T-helper 2 cell treated with Interferon-gamma antibody and Interleukin-4, amounts not matched to agents 5 μg/mL and 100 μg/mL, for 36 hours (primary cell): ENCODE data around the gene SUPT5H.

Experiments
- DNase-seq: peaks from one replicate; pipeline ENCODE4 v3.0.0; 2021; ENCODE audit warnings: low spot score
- H3K27ac Mint-ChIP-seq: one replicate; pipeline ENCODE4 v1.8.0; 2021; ENCODE audit warnings: mild to moderate bottlenecking, mixed read lengths
- H3K27me3 Mint-ChIP-seq: one replicate; pipeline ENCODE4 v1.8.0; 2021; ENCODE audit warnings: low read depth, mixed read lengths
- H3K36me3 Mint-ChIP-seq: one replicate; pipeline ENCODE4 v1.8.0; 2021; ENCODE audit warnings: low read depth, mixed read lengths
- H3K4me1 Mint-ChIP-seq: one replicate; pipeline ENCODE4 v1.8.0; 2021; ENCODE audit warnings: low read depth, mixed read lengths
- H3K4me3 Mint-ChIP-seq: one replicate; pipeline ENCODE4 v1.8.0; 2022; ENCODE audit warnings: mild to moderate bottlenecking, moderate library complexity, mixed read lengths
- H3K9me3 Mint-ChIP-seq: one replicate; pipeline ENCODE4 v1.8.0; 2021; ENCODE audit warnings: mixed read lengths

SUPT5H gene

DNA sequence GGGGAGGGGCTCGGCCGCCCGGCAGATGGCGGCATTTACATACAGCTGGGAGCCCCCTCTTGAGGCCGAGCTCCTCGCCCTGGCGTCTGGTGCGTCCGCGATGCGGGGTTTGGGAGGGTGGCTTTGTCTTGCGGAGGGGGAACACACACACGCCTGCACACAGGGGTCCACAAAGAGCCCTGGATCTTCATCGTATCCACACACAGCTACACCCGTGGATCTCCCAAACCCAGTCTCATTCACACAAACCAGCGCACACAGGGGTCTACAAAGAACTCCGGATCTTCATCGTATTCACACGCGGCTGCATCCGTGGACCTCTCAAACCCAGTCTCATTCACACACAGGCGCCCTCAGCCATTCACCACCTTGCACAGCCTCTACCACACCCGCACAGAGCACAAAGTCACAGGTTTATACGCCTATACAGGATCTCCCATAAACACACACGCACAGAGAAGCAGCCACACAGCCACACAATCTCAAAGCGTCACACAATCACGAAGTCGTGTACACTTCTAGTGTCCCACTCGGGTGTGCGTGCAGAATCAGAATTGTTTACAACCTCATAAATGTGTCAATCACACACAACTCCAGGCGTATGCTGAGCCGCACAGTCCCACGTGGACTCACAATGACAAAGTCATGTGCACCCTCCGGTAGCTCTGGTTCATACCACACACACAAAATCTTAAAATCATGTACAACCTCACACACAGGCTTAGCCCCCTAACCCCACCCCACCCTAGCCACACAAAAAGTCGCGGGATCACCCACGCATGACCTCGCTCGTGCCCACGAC, 52.8 kb downstream of the SUPT5H start:
- peaks cover 2% of the 10 kb centered on the region for H3K36me3 Mint-ChIP-seq
- H3K4me3 Mint-ChIP-seq: peak overlapping the region; percentile 37
- no peaks in the 10 kb centered on the region for H3K9me3 Mint-ChIP-seq
- no peak overlapping the region for H3K27ac Mint-ChIP-seq
- H3K27me3 Mint-ChIP-seq: peaks cover 55% of the 10 kb centered on the region
- peaks cover 8% of the 10 kb centered on the region for H3K4me1 Mint-ChIP-seq
- no peak for DNase-seq

DNA sequence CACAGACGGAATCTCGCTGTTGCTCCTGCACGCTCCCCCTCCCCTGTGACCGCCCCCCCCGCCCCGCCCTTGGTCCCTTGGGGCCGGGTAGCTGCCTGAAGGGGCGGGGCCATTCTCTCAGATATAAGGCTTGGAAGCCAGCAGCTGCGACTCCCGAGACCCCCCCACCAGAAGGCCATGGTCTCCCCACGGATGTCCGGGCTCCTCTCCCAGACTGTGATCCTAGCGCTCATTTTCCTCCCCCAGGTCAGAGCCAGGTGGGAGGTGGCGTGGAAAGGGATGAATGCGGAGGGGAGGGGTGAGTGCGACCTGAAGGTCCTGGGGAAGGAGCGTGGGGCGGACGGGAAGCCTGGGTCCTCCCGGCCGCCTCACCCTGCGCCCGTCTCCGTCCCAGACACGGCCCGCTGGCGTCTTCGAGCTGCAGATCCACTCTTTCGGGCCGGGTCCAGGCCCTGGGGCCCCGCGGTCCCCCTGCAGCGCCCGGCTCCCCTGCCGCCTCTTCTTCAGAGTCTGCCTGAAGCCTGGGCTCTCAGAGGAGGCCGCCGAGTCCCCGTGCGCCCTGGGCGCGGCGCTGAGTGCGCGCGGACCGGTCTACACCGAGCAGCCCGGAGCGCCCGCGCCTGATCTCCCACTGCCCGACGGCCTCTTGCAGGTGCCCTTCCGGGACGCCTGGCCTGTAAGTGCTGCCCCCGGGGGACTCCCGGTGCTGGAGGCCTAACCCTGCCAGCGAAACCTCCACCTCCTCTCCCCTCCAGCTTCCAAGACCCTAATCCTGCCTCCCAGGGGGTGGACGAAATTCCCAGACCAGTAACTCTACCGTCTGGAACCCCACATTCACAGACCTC, 53.6 kb downstream of the SUPT5H start, which contains the start of gene DLL3:
TSS of gene DLL3 (plus strand) at position 150 of the 845 bp plus-strand sequence. CDS start at position 178, 28 bp downstream.
- Mint-ChIP-seq H3K9me3 (no peaks in the 10 kb centered on the region), H3K4me1 (peaks cover 12% of the 10 kb centered on the region), H3K4me3 (peak within 1 kb of the TSS; percentile 37), H3K27ac (no peak within 1 kb of the TSS), H3K36me3 (peaks cover 2% of the 10 kb centered on the region), H3K27me3 (peaks cover 61% of the 10 kb centered on the region)
- DNase-seq: no peak

DNA sequence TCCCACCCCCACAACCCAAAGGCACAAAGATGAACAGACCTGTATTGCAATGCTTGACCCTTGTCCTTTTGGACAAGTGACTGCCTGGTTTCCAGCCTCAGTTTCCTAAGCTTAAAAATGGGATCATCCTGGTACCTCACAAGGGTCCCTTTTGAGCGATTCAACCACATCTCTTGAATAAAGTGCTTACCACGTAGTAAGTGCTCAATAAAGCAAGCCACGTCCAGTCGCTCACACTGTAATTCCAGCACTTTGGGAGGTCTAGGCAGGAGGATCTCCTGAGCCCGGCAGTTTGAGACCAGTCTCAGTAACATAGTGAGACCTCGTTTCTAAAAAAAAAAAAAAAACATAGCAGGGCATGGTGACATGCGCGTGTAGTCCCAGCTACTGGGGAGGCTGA, 54.5 kb downstream of the SUPT5H start:
- H3K4me1 Mint-ChIP-seq: peaks cover 12% of the 10 kb centered on the region
- H3K4me3 Mint-ChIP-seq: no peak overlapping the region
- H3K27me3 Mint-ChIP-seq: peaks cover 69% of the 10 kb centered on the region
- peaks cover 2% of the 10 kb centered on the region for H3K36me3 Mint-ChIP-seq
- DNase-seq: no peak
- H3K27ac Mint-ChIP-seq: no peak overlapping the region
- no peaks in the 10 kb centered on the region for H3K9me3 Mint-ChIP-seq

DNA sequence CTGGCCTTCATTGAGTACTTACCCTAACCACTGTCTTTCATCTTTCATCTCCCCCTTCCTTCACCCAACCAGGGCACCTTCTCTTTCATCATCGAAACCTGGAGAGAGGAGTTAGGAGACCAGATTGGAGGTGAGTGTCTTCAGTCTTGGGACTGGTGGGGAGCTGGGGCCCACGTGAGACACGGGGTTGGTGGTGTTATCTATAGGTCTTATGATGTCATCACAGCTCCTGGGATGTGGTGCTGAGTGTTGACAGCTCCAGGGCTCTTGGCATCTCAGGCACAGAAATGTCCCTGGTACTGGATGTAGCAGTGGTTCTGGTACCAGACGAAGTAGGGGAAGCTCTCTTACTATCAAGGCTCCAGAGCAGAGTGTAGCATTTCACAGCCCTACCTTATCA, 55.2 kb downstream of the SUPT5H start:
- Mint-ChIP-seq H3K9me3 (no peaks in the 10 kb centered on the region), H3K4me3 (no peak overlapping the region), H3K27me3 (peaks cover 71% of the 10 kb centered on the region), H3K36me3 (peaks cover 2% of the 10 kb centered on the region), H3K27ac (no peak overlapping the region), H3K4me1 (peaks cover 12% of the 10 kb centered on the region)
- no peak for DNase-seq

DNA sequence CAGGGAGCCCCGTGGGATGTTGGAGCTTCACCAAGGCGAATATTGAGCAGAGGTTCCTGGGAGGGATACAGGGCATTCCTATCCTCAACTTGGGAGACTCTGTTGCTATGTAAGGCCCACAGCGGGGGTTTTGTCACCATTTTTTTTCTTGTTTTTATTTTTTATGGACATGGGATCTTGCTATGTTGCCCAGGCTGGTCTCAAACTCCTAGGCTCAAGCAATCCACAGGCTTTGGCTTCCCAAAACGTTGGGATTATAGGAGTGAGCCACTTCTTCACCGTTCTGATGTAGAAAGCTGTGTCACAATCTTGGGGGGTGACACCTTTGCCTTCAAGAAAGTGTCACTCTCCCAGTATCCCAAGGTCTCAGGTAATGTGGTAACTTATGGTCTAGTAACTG, 56.0 kb downstream of the SUPT5H start:
- peaks cover 71% of the 10 kb centered on the region for H3K27me3 Mint-ChIP-seq
- H3K4me3 Mint-ChIP-seq: no peak overlapping the region
- no peaks in the 10 kb centered on the region for H3K9me3 Mint-ChIP-seq
- H3K27ac Mint-ChIP-seq: no peak overlapping the region
- H3K4me1 Mint-ChIP-seq: peaks cover 14% of the 10 kb centered on the region
- no peak for DNase-seq
- H3K36me3 Mint-ChIP-seq: peaks cover 2% of the 10 kb centered on the region

DNA sequence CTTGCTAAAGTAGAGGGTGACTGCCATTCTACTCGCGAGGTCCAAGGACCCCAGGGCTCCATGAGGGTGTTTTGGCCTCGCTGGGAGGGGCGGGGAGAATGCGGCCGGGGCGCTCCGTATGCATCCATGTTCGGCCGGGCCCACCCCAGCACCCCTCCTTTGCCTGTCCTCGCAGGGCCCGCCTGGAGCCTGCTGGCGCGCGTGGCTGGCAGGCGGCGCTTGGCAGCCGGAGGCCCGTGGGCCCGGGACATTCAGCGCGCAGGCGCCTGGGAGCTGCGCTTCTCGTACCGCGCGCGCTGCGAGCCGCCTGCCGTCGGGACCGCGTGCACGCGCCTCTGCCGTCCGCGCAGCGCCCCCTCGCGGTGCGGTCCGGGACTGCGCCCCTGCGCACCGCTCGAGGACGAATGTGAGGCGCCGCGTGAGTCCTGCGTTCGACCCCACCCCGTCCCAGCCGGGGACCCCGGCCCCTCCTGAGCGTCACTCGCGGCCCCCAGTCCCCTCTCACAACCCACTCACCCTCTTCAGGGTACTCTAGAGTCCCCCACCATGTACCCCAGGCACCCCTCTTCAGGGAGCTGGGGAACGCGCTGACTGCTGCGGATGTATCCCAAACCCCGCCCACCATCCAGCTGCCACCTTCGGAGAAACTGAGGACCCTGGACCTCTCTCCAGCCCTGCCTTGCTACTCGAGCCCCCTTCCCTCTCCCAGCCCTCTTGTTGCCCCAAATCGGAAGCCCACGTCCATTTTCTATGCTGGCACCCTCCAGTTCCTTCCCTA, 57.4 kb downstream of the SUPT5H start:
- DNase-seq: peak; percentile 81
- no peak overlapping the region for H3K27ac Mint-ChIP-seq
- H3K4me3 Mint-ChIP-seq: no peak overlapping the region
- H3K9me3 Mint-ChIP-seq: no peaks in the 10 kb centered on the region
- peaks cover 23% of the 10 kb centered on the region for H3K4me1 Mint-ChIP-seq
- peaks cover 69% of the 10 kb centered on the region for H3K27me3 Mint-ChIP-seq
- H3K36me3 Mint-ChIP-seq: peaks cover 2% of the 10 kb centered on the region

DNA sequence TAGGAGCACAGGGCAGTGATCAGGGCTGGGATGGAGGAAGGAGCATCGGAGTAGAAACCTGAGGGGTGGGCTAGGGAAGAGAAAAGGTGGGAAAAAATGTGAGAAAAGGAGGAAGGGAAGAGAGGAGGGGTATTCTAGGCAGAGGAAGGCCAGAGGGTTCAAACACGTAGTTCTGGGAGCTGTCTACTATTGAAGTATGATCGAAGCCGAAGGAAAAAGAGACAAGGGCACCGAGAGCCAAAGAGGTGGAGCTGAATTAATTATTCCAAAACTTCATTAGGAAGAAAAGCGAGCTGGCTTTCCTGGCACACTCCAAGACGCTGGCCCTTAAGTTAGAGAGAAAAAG, 61.2 kb downstream of the SUPT5H start:
- DNase-seq: no peak
- H3K4me1 Mint-ChIP-seq: peaks cover 19% of the 10 kb centered on the region
- H3K9me3 Mint-ChIP-seq: no peaks in the 10 kb centered on the region
- H3K4me3 Mint-ChIP-seq: peak overlapping the region; percentile 56
- no peak overlapping the region for H3K27ac Mint-ChIP-seq
- no peaks in the 10 kb centered on the region for H3K36me3 Mint-ChIP-seq
- H3K27me3 Mint-ChIP-seq: peaks cover 48% of the 10 kb centered on the region

DNA sequence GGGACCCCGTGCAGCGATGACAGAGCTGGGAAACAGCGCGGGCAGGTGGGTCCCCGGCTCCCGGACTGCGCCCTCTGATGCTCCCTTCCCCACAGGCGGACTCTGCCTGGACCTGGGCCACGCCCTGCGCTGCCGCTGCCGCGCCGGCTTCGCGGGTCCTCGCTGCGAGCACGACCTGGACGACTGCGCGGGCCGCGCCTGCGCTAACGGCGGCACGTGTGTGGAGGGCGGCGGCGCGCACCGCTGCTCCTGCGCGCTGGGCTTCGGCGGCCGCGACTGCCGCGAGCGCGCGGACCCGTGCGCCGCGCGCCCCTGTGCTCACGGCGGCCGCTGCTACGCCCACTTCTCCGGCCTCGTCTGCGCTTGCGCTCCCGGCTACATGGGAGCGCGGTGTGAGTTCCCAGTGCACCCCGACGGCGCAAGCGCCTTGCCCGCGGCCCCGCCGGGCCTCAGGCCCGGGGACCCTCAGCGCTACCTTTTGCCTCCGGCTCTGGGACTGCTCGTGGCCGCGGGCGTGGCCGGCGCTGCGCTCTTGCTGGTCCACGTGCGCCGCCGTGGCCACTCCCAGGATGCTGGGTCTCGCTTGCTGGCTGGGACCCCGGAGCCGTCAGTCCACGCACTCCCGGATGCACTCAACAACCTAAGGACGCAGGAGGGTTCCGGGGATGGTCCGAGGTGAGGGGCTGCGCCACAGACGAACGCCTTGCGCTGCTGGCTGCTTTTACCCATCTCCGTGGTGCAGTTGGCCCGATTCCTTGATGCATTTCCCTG, 61.7 kb downstream of the SUPT5H start:
- Mint-ChIP-seq H3K27me3 (peaks cover 46% of the 10 kb centered on the region), H3K9me3 (no peaks in the 10 kb centered on the region), H3K27ac (no peak overlapping the region), H3K4me3 (peak overlapping the region; percentile 80), H3K36me3 (no peaks in the 10 kb centered on the region), H3K4me1 (peaks cover 19% of the 10 kb centered on the region)
- peak; percentile 75 for DNase-seq

DNA sequence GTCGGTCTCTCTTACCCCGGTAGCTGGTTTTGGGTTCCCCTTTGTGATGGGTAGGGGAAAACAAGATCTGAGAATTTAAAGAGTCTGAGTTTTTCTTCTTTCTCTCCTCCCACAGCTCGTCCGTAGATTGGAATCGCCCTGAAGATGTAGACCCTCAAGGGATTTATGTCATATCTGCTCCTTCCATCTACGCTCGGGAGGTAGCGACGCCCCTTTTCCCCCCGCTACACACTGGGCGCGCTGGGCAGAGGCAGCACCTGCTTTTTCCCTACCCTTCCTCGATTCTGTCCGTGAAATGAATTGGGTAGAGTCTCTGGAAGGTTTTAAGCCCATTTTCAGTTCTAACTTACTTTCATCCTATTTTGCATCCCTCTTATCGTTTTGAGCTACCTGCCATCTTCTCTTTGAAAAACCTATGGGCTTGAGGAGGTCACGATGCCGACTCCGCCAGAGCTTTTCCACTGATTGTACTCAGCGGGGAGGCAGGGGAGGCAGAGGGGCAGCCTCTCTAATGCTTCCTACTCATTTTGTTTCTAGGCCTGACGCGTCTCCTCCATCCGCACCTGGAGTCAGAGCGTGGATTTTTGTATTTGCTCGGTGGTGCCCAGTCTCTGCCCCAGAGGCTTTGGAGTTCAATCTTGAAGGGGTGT, 62.5 kb downstream of the SUPT5H start:
- Mint-ChIP-seq H3K36me3 (no peaks in the 10 kb centered on the region), H3K27me3 (peaks cover 47% of the 10 kb centered on the region), H3K9me3 (no peaks in the 10 kb centered on the region), H3K27ac (no peak overlapping the region), H3K4me1 (peaks cover 19% of the 10 kb centered on the region), H3K4me3 (peak overlapping the region; percentile 80)
- no peak for DNase-seq

DNA sequence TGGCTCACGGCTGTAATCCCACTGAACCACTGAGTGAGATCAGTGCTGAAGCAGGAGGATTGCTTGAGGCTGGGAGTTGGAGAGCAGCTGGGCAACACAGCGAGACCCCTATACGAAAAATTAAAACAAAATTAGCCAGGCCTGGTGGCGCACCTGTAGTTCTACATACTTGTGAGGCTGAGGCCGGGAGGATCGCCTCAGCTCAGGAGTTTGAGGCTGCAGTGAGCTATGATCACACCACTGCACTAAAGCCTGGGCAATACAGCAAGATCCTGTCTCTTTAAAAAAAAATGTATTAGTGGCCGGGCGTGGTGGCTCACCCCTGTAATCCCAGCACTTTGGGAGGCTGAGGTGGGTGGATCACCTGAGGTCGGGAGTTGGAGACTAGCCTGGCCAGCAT, 63.2 kb downstream of the SUPT5H start:
- DNase-seq: no peak
- peaks cover 49% of the 10 kb centered on the region for H3K27me3 Mint-ChIP-seq
- peaks cover 13% of the 10 kb centered on the region for H3K4me1 Mint-ChIP-seq
- H3K9me3 Mint-ChIP-seq: no peaks in the 10 kb centered on the region
- H3K27ac Mint-ChIP-seq: no peak overlapping the region
- no peak overlapping the region for H3K4me3 Mint-ChIP-seq
- no peaks in the 10 kb centered on the region for H3K36me3 Mint-ChIP-seq

DNA sequence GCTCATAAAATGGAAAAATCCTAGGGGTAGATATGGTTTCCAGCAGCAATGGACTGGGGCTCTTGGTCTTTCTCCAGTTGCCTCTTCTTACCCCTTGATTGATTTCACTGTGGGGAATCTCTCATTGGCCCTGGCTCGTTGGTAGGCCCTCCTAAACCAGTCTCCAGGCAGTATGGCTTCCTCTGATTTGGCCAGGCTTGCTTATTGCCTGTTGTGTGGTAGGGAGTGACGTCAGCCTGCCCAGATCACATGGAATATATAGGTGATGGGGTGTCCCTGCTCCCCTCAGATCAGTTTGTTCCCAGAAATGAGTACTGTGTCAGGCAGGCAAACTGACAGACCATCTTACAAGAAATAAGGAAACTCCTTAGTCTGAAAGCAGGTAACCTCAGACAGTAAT, 63.9 kb downstream of the SUPT5H start:
- Mint-ChIP-seq H3K27ac (no peak overlapping the region), H3K27me3 (peaks cover 50% of the 10 kb centered on the region), H3K4me1 (peaks cover 13% of the 10 kb centered on the region), H3K4me3 (no peak overlapping the region), H3K36me3 (no peaks in the 10 kb centered on the region), H3K9me3 (no peaks in the 10 kb centered on the region)
- DNase-seq: no peak

DNA sequence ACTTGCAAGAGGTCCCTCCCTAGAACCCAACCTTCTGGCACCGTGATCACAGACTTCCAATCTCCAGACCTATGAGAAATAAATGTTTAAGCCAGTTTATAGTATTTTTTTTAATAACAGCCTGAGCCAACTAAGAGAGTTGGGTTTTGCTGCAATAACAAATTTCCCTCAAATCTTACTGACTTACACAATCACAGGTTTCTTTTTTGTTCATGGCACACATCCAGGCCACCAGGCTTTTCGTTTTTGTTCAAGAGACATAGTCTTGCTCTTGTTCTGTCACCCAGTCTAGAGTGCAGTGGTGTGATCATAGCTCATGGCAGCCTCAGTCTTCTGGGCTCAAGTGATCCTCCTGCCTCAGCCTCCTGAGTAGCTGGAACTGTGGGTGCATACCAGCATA, 67.6 kb downstream of the SUPT5H start:
- H3K36me3 Mint-ChIP-seq: no peaks in the 10 kb centered on the region
- H3K4me3 Mint-ChIP-seq: no peak overlapping the region
- H3K27ac Mint-ChIP-seq: no peak overlapping the region
- peaks cover 8% of the 10 kb centered on the region for H3K4me1 Mint-ChIP-seq
- no peaks in the 10 kb centered on the region for H3K9me3 Mint-ChIP-seq
- no peak for DNase-seq
- peaks cover 53% of the 10 kb centered on the region for H3K27me3 Mint-ChIP-seq
